Lung (tissue), 12 donors: ENCODE measurements around the gene RHOV. TPM values are rescaled to one million over a fixed set of nuclear protein-coding genes. Genes with fewer than 3 reads are reported as not detected.

Source experiments
- ATAC-seq: fragments of 200-7000 bp; cut with Tn5 transposase; one replicate; pipeline ENCODE4 v1.9.1; 2020; ENCODE audit warnings: moderate number of reproducible peaks; ENCODE audit not compliant: insufficient read depth, low FRiP score
- DNase-seq, 3 donors: peaks; one replicate each; pipeline ENCODE4 v3.0.0-alpha.2; 2013 to 2017
- H3K27ac ChIP-seq, 2 donors: one replicate each; pipeline ENCODE4 v1.5.1; 2013; ENCODE audit warnings: mild to moderate bottlenecking in 2 of 2, moderate library complexity in 2 of 2, control low read depth in 1 of 2, inconsistent platforms in 1 of 2, low read depth in 1 of 2, low read length in 1 of 2
- H3K27me3 ChIP-seq, 3 donors: one replicate each; pipeline ENCODE4 v1.5.1; 2013; ENCODE audit warnings: low read length in 2 of 3; ENCODE audit not compliant: control insufficient read depth in 3 of 3, insufficient read depth in 3 of 3
- H3K36me3 ChIP-seq, 4 donors: one replicate each; pipeline ENCODE4 v1.5.1; 2013; ENCODE audit warnings: low read length in 4 of 4, mild to moderate bottlenecking in 1 of 4, moderate library complexity in 1 of 4; ENCODE audit not compliant: control insufficient read depth in 4 of 4, insufficient read depth in 4 of 4
- H3K4me1 ChIP-seq, 5 donors: one replicate each; pipeline ENCODE4 v1.5.1; 2013; ENCODE audit warnings: low read length in 5 of 5, mild to moderate bottlenecking in 2 of 5, moderate library complexity in 1 of 5; ENCODE audit not compliant: control insufficient read depth in 5 of 5, insufficient read depth in 5 of 5
- H3K4me3 ChIP-seq: one replicate; pipeline ENCODE4 v1.5.1; 2013; ENCODE audit warnings: mild to moderate bottlenecking, control low read depth, moderate library complexity
- H3K9ac ChIP-seq, 2 donors: one replicate each; pipeline ENCODE4 v1.5.1; 2013; ENCODE audit warnings: low read length in 2 of 2, control low read depth in 1 of 2; ENCODE audit not compliant: insufficient read depth in 1 of 2
- H3K9me3 ChIP-seq, 4 donors: one replicate each; pipeline ENCODE4 v1.5.1; 2013; ENCODE audit warnings: low read length in 3 of 4, mild to moderate bottlenecking in 1 of 4, moderate library complexity in 1 of 4; ENCODE audit not compliant: control insufficient read depth in 4 of 4, insufficient read depth in 3 of 4
- CTCF ChIP-seq: IDR thresholded peaks from 2 replicates; pipeline ENCODE4 v1.5.1; 2012; ENCODE audit warnings: mild to moderate bottlenecking; ENCODE audit errors: control extremely low read depth, extremely low read depth
- WGBS, 2 donors: extraction: QIAGEN DNeasy Blood & Tissue Kit; methylation state at CpG; one replicate each; pipeline ENCODE4 v1.1.7; 2013; 5-methylcytosine and 5-hydroxymethylcytosine counted together
- polyA plus RNA-seq, 2 donors: library from polyadenylated mRNA; stranded (reverse); fragments of 200-250 nt; gene quantifications; one replicate each; pipeline ENCODE4 v1.2.1, GENCODE V29; 2013
- total RNA-seq, 2 donors: library from RNA; depleted of rRNA in 1 of 2; stranded (reverse); fragments of >200 nt in 1 of 2; gene quantifications; one replicate each; pipeline ENCODE4 v1.2.1, GENCODE V29; 2014 to 2021
- donor health status: control.
- donor health status: control.
- donor health status: Bipolar disorder and iron deficiency.
- donor health status: healthy.
- donor health status: DM: yes; HTN: yes; CAD: no.

The RHOV gene
- total and polyA plus RNA-seq, 4 donors: 2.1 to 8.5 (median 4.3) TPM

DNA sequence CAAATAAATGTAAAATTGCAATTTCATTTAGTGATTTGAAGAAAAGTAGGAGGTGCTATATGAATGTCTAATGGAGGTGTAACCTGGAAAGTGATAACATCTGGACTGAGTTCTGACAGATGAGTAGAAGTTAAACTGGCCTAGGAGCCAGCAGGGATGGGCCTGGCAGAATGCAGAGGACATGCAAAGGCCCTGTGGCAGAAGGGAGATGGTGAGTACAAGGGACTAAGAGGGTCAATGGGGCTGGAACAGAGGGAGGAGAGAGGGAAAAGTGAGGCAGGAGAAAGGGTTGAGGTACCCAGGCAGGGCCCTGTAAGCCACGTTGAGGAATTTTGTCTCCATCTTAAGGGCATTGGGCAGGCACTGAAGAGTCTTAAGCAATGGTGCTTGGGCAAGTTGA, 42.2 kb downstream of the RHOV start:
- 78 to 100% methylated on average over 1 of the region's 1 CpG for WGBS, 2 donors
- Histone ChIP-seq H3K4me3 (no peak overlapping the region), H3K4me1 (no peaks in the 10 kb centered on the region), H3K27me3 (no peaks in the 10 kb centered on the region), H3K9me3 (no peaks in the 10 kb centered on the region), H3K36me3 (no peaks in the 10 kb centered on the region), H3K9ac (no peak overlapping the region), H3K27ac (no peak overlapping the region)
- ATAC-seq (no peak), DNase-seq (no peak)
- TF ChIP-seq CTCF: no peak

- no peak overlapping the region for H3K4me3 ChIP-seq
- ATAC-seq (no peak), DNase-seq (no peak)
- peaks cover 0 to 2% (median 0%) of the 10 kb centered on the region in 5 donors for H3K4me1 ChIP-seq
- no peaks in the 10 kb centered on the region for H3K36me3 ChIP-seq
- no peak overlapping the region for H3K9ac ChIP-seq
- H3K9me3 ChIP-seq: no peaks in the 10 kb centered on the region
- no peaks in the 10 kb centered on the region for H3K27me3 ChIP-seq
- no peak for TF ChIP-seq CTCF
- no peak overlapping the region for H3K27ac ChIP-seq
- WGBS, 2 donors: 81 to 85% methylated on average over 2 of the region's 2 CpGs
These were observed 43.1 kb downstream of the RHOV start for GRCh38 chr15:40830884-40831283.

DNA sequence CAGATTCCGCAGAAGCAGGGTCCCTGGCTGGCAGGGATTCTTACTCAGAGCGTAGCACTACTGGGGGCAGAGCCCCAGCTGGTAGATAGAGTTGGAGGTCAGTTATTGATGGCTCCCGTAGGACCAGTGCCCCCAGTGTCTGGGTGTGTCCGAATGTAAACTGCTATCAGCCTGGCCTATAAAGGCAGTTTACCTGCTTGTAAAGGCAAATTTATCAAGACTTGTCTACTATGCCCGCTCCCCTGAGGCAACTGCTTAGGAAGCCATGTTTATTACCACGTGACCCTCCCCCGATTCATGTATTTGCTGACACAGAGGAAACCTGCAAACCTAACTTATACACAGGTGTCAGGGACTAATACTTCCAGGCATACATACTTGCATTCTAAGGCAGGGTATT, 44.9 kb downstream of the RHOV start:
- 91 to 96% methylated on average over 7 of the region's 7 CpGs for WGBS, 2 donors
- no peak for TF ChIP-seq CTCF
- Histone ChIP-seq H3K27me3 (no peaks in the 10 kb centered on the region), H3K36me3 (no peaks in the 10 kb centered on the region), H3K4me3 (no peak overlapping the region), H3K9ac (no peak overlapping the region), H3K4me1 (peaks cover 0 to 10% (median 0%) of the 10 kb centered on the region in 5 donors), H3K9me3 (no peaks in the 10 kb centered on the region), H3K27ac (no peak overlapping the region)
- ATAC-seq (no peak), DNase-seq (no peak)

GRCh38 chr15:40828447-40829036, 45.5 kb downstream of the RHOV start, which contains the start of gene PPP1R14D:
Gene PPP1R14D, minus strand, starts transcription at chr15:40828708. Its CDS starts 67 bp downstream, at chr15:40828641.
- DNase-seq: no peak
- no peak for ATAC-seq
- Histone ChIP-seq H3K4me3 (no peak within 1 kb of the TSS), H3K4me1 (peaks cover 0 to 15% (median 0%) of the 10 kb centered on the region in 5 donors), H3K9ac (no peak within 1 kb of the TSS), H3K27ac (no peak within 1 kb of the TSS), H3K27me3 (no peaks in the 10 kb centered on the region), H3K36me3 (no peaks in the 10 kb centered on the region), H3K9me3 (no peaks in the 10 kb centered on the region)
- no peak for TF ChIP-seq CTCF
- 88 to 93% methylated on average over 6 of the region's 6 CpGs for WGBS, 2 donors
